Heart left ventricle (tissue), 13 donors: ENCODE measurements around the gene FABP7.

Source experiments
- CTCF ChIP-seq, 12 donors: fragments of 200-600 bp; sonication (generic) in 4 of 12; IDR thresholded peaks; one replicate each; pipeline versions ENCODE4 v1.5.0 to v1.8.0; 2018 to 2022; ENCODE audit warnings: antibody characterized with exemption in 12 of 12, mild to moderate bottlenecking in 5 of 12
- POLR2A ChIP-seq, 2 donors: fragments of 450-650 bp; IDR thresholded peaks; one replicate each; pipeline ENCODE4 v1.6.1; 2017; ENCODE audit warnings: antibody characterized with exemption in 2 of 2, mild to moderate bottlenecking in 2 of 2, moderate library complexity in 2 of 2
- donor health status: ischemic (EF 13 %, LVEDD 7.1; RV severe dilation, severe dysfunction).
- donor health status: DM: no; HTN: yes; CAD: no.
- donor health status: DM: no; HTN: no; CAD: no.
- donor health status: ischemic (EF 25% LVEDD 6.9; RV normal size, moderate dysfunction).
- donor health status: ischemic (EF 25% LVEDD 5.7; RV mildly dilated, moderate dysfunction).
- donor health status: ischemic (EF 35%, LVEDD 5.7; RV mildly dilated, moderate dysfunction).
- donor health status: nonischemic (EF 11% LVEDD 7.7; RV severe dilation, severe dysfunction).
- donor health status: DM: yes; HTN: yes; CAD: no.
- donor health status: PGD.
- donor health status: ischemic (EF 29% LVEDD 5.4; RV normal size, mild dysfunction).
- donor health status: nonischemic (EF 23%, LVEDD 6.1; RV moderate dilation, normal function).

GRCh38 chr6:122780114-122780513 lies 598 bp downstream of the FABP7 start:
- TF ChIP-seq CTCF (IDR thresholded peaks at IDR 0.05) (no peak), POLR2A (IDR thresholded peaks at IDR 0.05) (no peak)
